ENCODE results near the gene CD36.

DNA sequence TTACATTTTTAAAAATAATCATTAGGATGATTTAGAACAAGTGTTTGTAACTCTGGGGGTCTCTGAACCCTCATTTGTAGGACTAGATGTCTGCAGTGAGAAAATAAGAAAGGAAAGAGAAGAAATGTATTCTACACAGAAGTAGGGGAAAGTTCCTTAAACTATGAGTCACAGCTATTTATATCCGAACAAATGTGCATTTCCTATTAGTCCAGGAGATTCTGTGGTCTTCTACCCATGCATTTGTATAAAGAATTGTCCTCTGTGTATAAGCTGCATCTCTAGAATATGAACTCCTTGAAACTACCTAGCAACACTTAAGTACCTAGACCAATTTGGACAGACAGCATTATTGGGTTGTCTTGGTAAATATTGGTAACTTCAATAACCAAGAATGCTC, 15.9 kb upstream of the CD36 start:
- TF ChIP-seq EZH2 (IDR thresholded peaks at IDR 0.05; ENCODE audit: insufficient read depth, poor library complexity, severe bottlenecking): no peak
- TF ChIP-seq EZH2phosphoT487 (IDR thresholded peaks at IDR 0.05; ENCODE audit: insufficient read depth, low read depth): no peak

Measured in GM23248 (cell line).